Glutamatergic neuron (in vitro differentiated cells): Measurements from ENCODE around the gene COL19A1. TPM values are rescaled to one million over a fixed set of nuclear protein-coding genes. Genes with fewer than 3 reads are reported as not detected.

ENCODE experiments used
- DNase-seq: peaks from one replicate; pipeline ENCODE4 v3.0.0; 2022
- H3K27ac Mint-ChIP-seq: one replicate; pipeline ENCODE4 v1.8.0; 2020; ENCODE audit warnings: mild to moderate bottlenecking, mixed read lengths, inconsistent platforms; ENCODE audit not compliant: unreplicated experiment
- H3K27me3 Mint-ChIP-seq: one replicate; pipeline ENCODE4 v1.8.0; 2020; ENCODE audit warnings: mild to moderate bottlenecking, moderate library complexity, mixed read lengths, inconsistent platforms; ENCODE audit not compliant: unreplicated experiment
- H3K36me3 Mint-ChIP-seq: one replicate; pipeline ENCODE4 v1.8.0; 2020; ENCODE audit warnings: mild to moderate bottlenecking, mixed read lengths, inconsistent platforms; ENCODE audit not compliant: unreplicated experiment
- H3K4me1 Mint-ChIP-seq: one replicate; pipeline ENCODE4 v1.8.0; 2020; ENCODE audit warnings: mild to moderate bottlenecking, low read depth, mixed read lengths, inconsistent platforms; ENCODE audit not compliant: unreplicated experiment
- H3K4me3 Mint-ChIP-seq: one replicate; pipeline ENCODE4 v1.8.0; 2020; ENCODE audit warnings: mild to moderate bottlenecking, mixed read lengths, inconsistent platforms; ENCODE audit not compliant: unreplicated experiment
- H3K9me3 Mint-ChIP-seq: one replicate; pipeline ENCODE4 v1.8.0; 2020; ENCODE audit warnings: mild to moderate bottlenecking, moderate library complexity, mixed read lengths, inconsistent platforms; ENCODE audit not compliant: unreplicated experiment
- CTCF ChIP-seq: fragments of 200-600 bp; sonication (generic); IDR thresholded peaks from one replicate; pipeline ENCODE4 v1.5.0; 2021; ENCODE audit not compliant: partially characterized antibody, unreplicated experiment
- total RNA-seq: library from RNA; stranded (reverse); fragmentation: NEBNext Ultra II Directional; extraction: Animal tissue kit (Norgen Biotek cat#: 25700); gene quantifications from one replicate; pipeline ENCODE4 v1.2.1, GENCODE V29; 2021; ENCODE audit not compliant: unreplicated experiment

Gene COL19A1
- total RNA-seq, 1 donor from 2014 or later, result 0.78 TPM

GRCh38 chr6:70028246-70028645 is 161.9 kb downstream of the COL19A1 start:
- H3K27ac Mint-ChIP-seq, result no peak overlapping the region
- no peaks in the 10 kb centered on the region for H3K27me3 Mint-ChIP-seq
- DNase-seq, result no peak
- TF ChIP-seq CTCF, result no peak
- no peaks in the 10 kb centered on the region for H3K36me3 Mint-ChIP-seq
- H3K4me3 Mint-ChIP-seq, result no peak overlapping the region
- no peaks in the 10 kb centered on the region for H3K9me3 Mint-ChIP-seq
- H3K4me1 Mint-ChIP-seq, result no peaks in the 10 kb centered on the region

DNA sequence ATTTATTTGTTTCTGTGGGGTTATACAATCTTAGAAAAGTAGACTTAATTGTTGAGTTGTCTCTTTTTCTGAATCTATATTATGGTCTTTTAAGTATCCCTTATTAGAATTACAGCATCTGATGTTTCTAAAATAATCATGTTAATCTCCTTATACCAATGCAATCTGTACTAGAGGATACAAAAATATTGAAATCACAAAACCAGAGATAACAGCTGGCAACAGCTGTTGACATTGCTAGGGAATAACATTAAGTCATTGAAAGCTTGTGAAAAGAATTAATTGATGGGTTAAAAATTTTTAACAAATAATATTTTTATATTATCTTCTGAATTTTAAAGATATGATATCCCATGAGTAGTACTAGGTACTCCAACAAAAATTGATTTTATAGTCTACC is 162.6 kb downstream of the COL19A1 start:
- H3K27ac Mint-ChIP-seq, result no peak overlapping the region
- H3K27me3 Mint-ChIP-seq, result no peaks in the 10 kb centered on the region
- no peaks in the 10 kb centered on the region for H3K36me3 Mint-ChIP-seq
- no peak overlapping the region for H3K4me3 Mint-ChIP-seq
- H3K9me3 Mint-ChIP-seq, result no peaks in the 10 kb centered on the region
- TF ChIP-seq CTCF, result no peak
- H3K4me1 Mint-ChIP-seq, result no peaks in the 10 kb centered on the region
- DNase-seq, result no peak

DNA sequence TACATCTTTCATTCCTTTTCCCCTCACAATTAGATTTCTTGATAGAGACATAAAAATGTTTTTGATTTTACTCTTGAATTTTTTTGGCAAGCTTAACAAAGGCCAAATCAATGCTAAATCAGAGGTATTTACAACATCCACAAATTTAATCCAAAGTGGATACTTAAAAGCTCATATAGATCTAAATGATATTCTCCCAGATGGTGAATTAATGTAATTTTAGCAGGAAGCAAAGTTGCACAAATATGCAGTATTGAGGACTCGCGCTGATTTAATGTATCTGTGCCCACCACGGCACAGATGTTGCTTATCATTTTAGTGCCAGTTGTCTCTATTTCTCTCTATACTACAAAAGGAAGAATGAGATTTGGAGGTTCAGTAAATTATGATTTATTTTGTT is 167.4 kb downstream of the COL19A1 start:
- Mint-ChIP-seq H3K4me3 (no peak overlapping the region), H3K36me3 (no peaks in the 10 kb centered on the region), H3K4me1 (no peaks in the 10 kb centered on the region), H3K27ac (no peak overlapping the region), H3K27me3 (no peaks in the 10 kb centered on the region), H3K9me3 (no peaks in the 10 kb centered on the region)
- TF ChIP-seq CTCF, result no peak
- DNase-seq, result no peak

DNA sequence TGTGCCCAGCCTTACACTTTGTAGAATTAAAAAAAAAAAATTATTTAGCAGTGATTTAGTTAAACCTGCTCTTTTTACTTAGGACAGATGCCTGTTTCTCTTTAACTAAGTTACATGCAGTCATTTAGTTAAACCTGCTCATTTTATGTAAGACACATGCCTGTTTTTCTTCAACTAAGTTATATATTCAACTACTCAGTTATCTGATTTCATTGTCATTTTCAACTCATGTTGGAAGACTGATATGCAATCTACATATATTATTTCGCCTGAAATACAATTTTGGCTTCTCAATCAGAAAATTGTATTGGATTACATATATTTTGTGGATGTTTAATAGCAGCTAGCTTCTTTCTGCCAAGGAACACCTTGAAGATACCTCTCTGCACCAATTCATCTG is 171.1 kb downstream of the COL19A1 start:
- no peak for DNase-seq
- Mint-ChIP-seq H3K27me3 (no peaks in the 10 kb centered on the region), H3K36me3 (no peaks in the 10 kb centered on the region), H3K9me3 (no peaks in the 10 kb centered on the region), H3K27ac (no peak overlapping the region), H3K4me1 (no peaks in the 10 kb centered on the region), H3K4me3 (no peak overlapping the region)
- no peak for TF ChIP-seq CTCF

DNA sequence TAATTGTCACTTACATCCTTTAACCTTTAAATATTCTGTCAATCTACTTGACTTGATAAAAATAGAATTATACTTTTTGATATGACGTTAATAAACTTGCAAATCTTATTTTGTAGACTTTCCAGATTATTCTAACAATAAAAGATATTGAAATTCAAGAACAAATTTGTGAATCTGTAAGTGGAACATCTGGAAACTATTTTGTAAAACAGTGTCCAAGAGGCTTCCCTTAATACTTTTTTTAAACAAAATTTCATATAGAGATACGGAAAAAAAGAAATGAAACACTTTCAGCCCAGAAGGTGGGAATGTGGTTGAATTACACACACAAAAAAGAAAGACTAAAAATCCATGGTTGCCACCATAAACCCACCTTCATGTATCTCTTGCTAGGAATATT is 174.4 kb downstream of the COL19A1 start:
- H3K27ac Mint-ChIP-seq, result no peak overlapping the region
- no peaks in the 10 kb centered on the region for H3K4me1 Mint-ChIP-seq
- no peaks in the 10 kb centered on the region for H3K27me3 Mint-ChIP-seq
- no peak for DNase-seq
- H3K4me3 Mint-ChIP-seq, result no peak overlapping the region
- H3K36me3 Mint-ChIP-seq, result no peaks in the 10 kb centered on the region
- no peak for TF ChIP-seq CTCF
- H3K9me3 Mint-ChIP-seq, result no peaks in the 10 kb centered on the region
